GM12878 (cell line): ENCODE measurements around the gene TSPAN12.

Experiments
- CHD4 ChIP-seq: fragments of 200-600 bp; sonication (generic); IDR thresholded peaks from 2 replicates; pipeline ENCODE4 v1.6.1; 2016; ENCODE audit warnings: mild to moderate bottlenecking
- FOS ChIP-seq: IDR thresholded peaks from 3 replicates; pipeline ENCODE4 v1.6.1; 2011; ENCODE audit warnings: borderline replicate concordance; ENCODE audit not compliant: insufficient read length; ENCODE audit errors: extremely low read depth
- KDM1A ChIP-seq: fragments of 200-600 bp; sonication (generic); IDR thresholded peaks from 2 replicates; pipeline ENCODE4 v1.6.1; 2016; ENCODE audit warnings: borderline replicate concordance
- POLR2AphosphoS5 ChIP-seq: IDR thresholded peaks from 2 replicates; pipeline ENCODE4 v1.6.1; 2011; ENCODE audit warnings: mild to moderate bottlenecking, low read length, inconsistent platforms
- TAF1 ChIP-seq: IDR thresholded peaks from 2 replicates; pipeline ENCODE4 v1.6.1; 2011; ENCODE audit warnings: mild to moderate bottlenecking, low read depth, low read length, borderline replicate concordance
- ZBTB33 ChIP-seq: fragments of 450-650 bp; IDR thresholded peaks from 2 replicates; pipeline ENCODE4 v1.6.1; 2017; ENCODE audit warnings: mild to moderate bottlenecking

DNA sequence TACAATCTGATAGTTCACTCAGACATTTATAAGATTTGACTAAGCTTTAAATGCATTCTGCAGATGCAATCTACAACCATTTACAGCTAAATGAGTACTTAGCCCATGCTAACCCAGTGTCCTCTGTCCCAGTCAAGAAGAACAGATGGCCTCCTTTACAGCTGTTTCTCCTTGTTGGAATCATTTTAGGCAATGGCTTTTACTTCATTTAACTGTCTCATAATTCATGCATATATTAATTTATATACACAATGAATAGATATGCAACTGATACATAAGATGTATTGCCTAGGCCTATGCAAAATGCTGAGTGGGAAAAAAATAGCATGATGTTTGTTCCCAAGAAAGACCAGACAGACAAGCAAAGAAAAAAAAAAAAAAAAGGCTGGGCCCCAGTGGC, 82.2 kb downstream of the TSPAN12 start:
- TF ChIP-seq ZBTB33 (no peak), KDM1A (no peak), TAF1 (no peak), POLR2AphosphoS5 (no peak), FOS (no peak), CHD4 (no peak)
